Measurements from ENCODE around the gene PATL2.

GRCh38 chr15:44698641-44699040 is 12.5 kb downstream of the PATL2 start:
- TF ChIP-seq POLR2AphosphoS5 (IDR thresholded peaks at IDR 0.05; ENCODE audit: low read depth, low read length) (no peak), POLR2A (IDR thresholded peaks at IDR 0.05; ENCODE audit: low read depth, low read length) (no peak)

Measured in GM12891 (cell line).